HUES6 (cell line): ENCODE data around the gene SIL1.

ENCODE experiments used
- H3K27ac ChIP-seq: 2 replicates; pipeline ENCODE4 v1.7.0; 2013; ENCODE audit warnings: low read depth, mild to moderate bottlenecking, low read length, inconsistent platforms
- H3K27me3 ChIP-seq: 2 replicates; pipeline ENCODE4 v1.6.1; 2013; ENCODE audit warnings: low read length; ENCODE audit not compliant: control insufficient read depth, insufficient read depth
- H3K36me3 ChIP-seq: 2 replicates; pipeline ENCODE4 v1.6.1; 2013; ENCODE audit warnings: low read length; ENCODE audit not compliant: control insufficient read depth, insufficient read depth
- H3K4me1 ChIP-seq: 2 replicates; pipeline ENCODE4 v1.6.1; 2013; ENCODE audit warnings: low read length; ENCODE audit not compliant: control insufficient read depth, insufficient read depth
- H3K4me3 ChIP-seq: 2 replicates; pipeline ENCODE4 v1.5.1; 2013; ENCODE audit warnings: low read depth, low read length
- H3K9ac ChIP-seq: one replicate; pipeline ENCODE4 v1.6.1; 2013; ENCODE audit warnings: mild to moderate bottlenecking, low read length
- H3K9me3 ChIP-seq: 2 replicates; pipeline ENCODE4 v1.6.1; 2013; ENCODE audit warnings: low read depth, low read length; ENCODE audit not compliant: control insufficient read depth, insufficient read depth

SIL1 gene

GRCh38 chr5:139105621-139106071 is 92.5 kb downstream of the SIL1 start:
- Histone ChIP-seq H3K27ac (no peak overlapping the region), H3K9me3 (no peaks in the 10 kb centered on the region), H3K27me3 (no peaks in the 10 kb centered on the region), H3K9ac (no peak overlapping the region), H3K36me3 (no peaks in the 10 kb centered on the region), H3K4me3 (no peak overlapping the region), H3K4me1 (peaks cover 22% of the 10 kb centered on the region; the same call in 1 of the 2 replicates)

GRCh38 chr5:139104577-139105276 is 93.4 kb downstream of the SIL1 start:
- Histone ChIP-seq H3K27ac (no peak overlapping the region), H3K9me3 (no peaks in the 10 kb centered on the region), H3K36me3 (no peaks in the 10 kb centered on the region), H3K27me3 (no peaks in the 10 kb centered on the region), H3K4me1 (peaks cover 22% of the 10 kb centered on the region; the same call in 1 of the 2 replicates), H3K4me3 (no peak overlapping the region), H3K9ac (no peak overlapping the region)

GRCh38 chr5:139103762-139104161 is 94.4 kb downstream of the SIL1 start:
- Histone ChIP-seq H3K9ac (no peak overlapping the region), H3K36me3 (no peaks in the 10 kb centered on the region), H3K9me3 (no peaks in the 10 kb centered on the region), H3K4me3 (no peak overlapping the region), H3K4me1 (peaks cover 22% of the 10 kb centered on the region; the same call in 1 of the 2 replicates), H3K27me3 (no peaks in the 10 kb centered on the region), H3K27ac (no peak overlapping the region)

- Histone ChIP-seq H3K27me3 (no peaks in the 10 kb centered on the region), H3K27ac (no peak overlapping the region), H3K4me1 (peaks cover 18% of the 10 kb centered on the region; the same call in 1 of the 2 replicates), H3K36me3 (no peaks in the 10 kb centered on the region), H3K9me3 (no peaks in the 10 kb centered on the region), H3K9ac (no peak overlapping the region), H3K4me3 (no peak overlapping the region)
Measured at GRCh38 chr5:139100825-139101224, 97.3 kb downstream of the SIL1 start.

GRCh38 chr5:139094154-139095131 is 103.7 kb downstream of the SIL1 start:
- Histone ChIP-seq H3K27ac (no peak overlapping the region), H3K4me3 (no peak overlapping the region), H3K4me1 (no peaks in the 10 kb centered on the region), H3K9ac (no peak overlapping the region), H3K36me3 (no peaks in the 10 kb centered on the region), H3K27me3 (no peaks in the 10 kb centered on the region), H3K9me3 (no peaks in the 10 kb centered on the region)

GRCh38 chr5:139092741-139093343 is 105.3 kb downstream of the SIL1 start:
- no peaks in the 10 kb centered on the region for H3K27me3 ChIP-seq
- no peaks in the 10 kb centered on the region for H3K4me1 ChIP-seq
- H3K27ac ChIP-seq: no peak overlapping the region
- no peak overlapping the region for H3K9ac ChIP-seq
- no peak overlapping the region for H3K4me3 ChIP-seq
- H3K9me3 ChIP-seq: no peaks in the 10 kb centered on the region
- no peaks in the 10 kb centered on the region for H3K36me3 ChIP-seq

- Histone ChIP-seq H3K27me3 (no peaks in the 10 kb centered on the region), H3K9ac (no peak overlapping the region), H3K4me1 (no peaks in the 10 kb centered on the region), H3K9me3 (no peaks in the 10 kb centered on the region), H3K36me3 (no peaks in the 10 kb centered on the region), H3K27ac (no peak overlapping the region), H3K4me3 (no peak overlapping the region)
Measured at GRCh38 chr5:139091439-139092156, 106.6 kb downstream of the SIL1 start.

- H3K4me1 ChIP-seq: no peaks in the 10 kb centered on the region
- H3K27ac ChIP-seq: no peak overlapping the region
- H3K9ac ChIP-seq: no peak overlapping the region
- no peaks in the 10 kb centered on the region for H3K27me3 ChIP-seq
- no peaks in the 10 kb centered on the region for H3K36me3 ChIP-seq
- H3K4me3 ChIP-seq: no peak overlapping the region
- H3K9me3 ChIP-seq: no peaks in the 10 kb centered on the region
Measured at GRCh38 chr5:139090581-139090980, 107.6 kb downstream of the SIL1 start.

- no peak overlapping the region for H3K9ac ChIP-seq
- H3K36me3 ChIP-seq: no peaks in the 10 kb centered on the region
- no peak overlapping the region for H3K27ac ChIP-seq
- H3K4me3 ChIP-seq: no peak overlapping the region
- no peaks in the 10 kb centered on the region for H3K27me3 ChIP-seq
- H3K4me1 ChIP-seq: no peaks in the 10 kb centered on the region
- no peaks in the 10 kb centered on the region for H3K9me3 ChIP-seq
Measured at GRCh38 chr5:139088024-139088423, 110.1 kb downstream of the SIL1 start.

- Histone ChIP-seq H3K4me1 (no peaks in the 10 kb centered on the region), H3K27ac (no peak overlapping the region), H3K9ac (no peak overlapping the region), H3K4me3 (no peak overlapping the region), H3K27me3 (no peaks in the 10 kb centered on the region), H3K36me3 (no peaks in the 10 kb centered on the region), H3K9me3 (no peaks in the 10 kb centered on the region)
Measured at GRCh38 chr5:139082813-139083498, 115.2 kb downstream of the SIL1 start.
